CD4-positive, alpha-beta T cell (primary cell): ENCODE results near the gene DRG2. TPM values are rescaled to one million over a fixed set of nuclear protein-coding genes. Genes with fewer than 3 reads are reported as not detected.

Experiments used
- ATAC-seq: fragments of 200-7000 bp; cut with Tn5 transposase; one replicate; pipeline ENCODE4 v1.10.0; 2022; ENCODE audit warnings: mild to moderate bottlenecking; ENCODE audit not compliant: poor library complexity
- CTCF ChIA-PET: fragments of 350-600 bp; sonication (Branson Sonifier 250); formaldehyde crosslinking; loops from one replicate; lab custom pipeline; 2021; ENCODE audit warnings: antibody characterized with exemption, inconsistent platforms; lab: Charles Lee
- POLR2A ChIA-PET: fragments of 350-600 bp; sonication (Branson Sonifier 250); formaldehyde crosslinking; loops from one replicate; lab custom pipeline; 2021; ENCODE audit warnings: antibody characterized with exemption, inconsistent platforms; lab: Charles Lee
- DNase-seq, 14 experiments: peaks; one replicate each; pipeline ENCODE4 v3.0.0-alpha.2; 2013 to 2020; ENCODE audit warnings: mixed read lengths in 2 of 14
- H3K27ac ChIP-seq, 2 donors: one replicate each; pipeline versions ENCODE4 v1.5.1 to v1.7.0; 2013; ENCODE audit warnings: low read length in 2 of 2, low read depth in 1 of 2, mild to moderate bottlenecking in 1 of 2
- H3K27me3 ChIP-seq, 2 experiments: 1 replicate in 1 of 2; 2 replicates in 1 of 2; pipeline versions ENCODE4 v1.6.1 to v1.7.0; 2013; ENCODE audit warnings: low read length in 2 of 2, control low read depth in 1 of 2, mild to moderate bottlenecking in 1 of 2, moderate library complexity in 1 of 2; ENCODE audit not compliant: insufficient read depth in 2 of 2, control insufficient read depth in 1 of 2
- H3K36me3 ChIP-seq: one replicate; pipeline ENCODE4 v1.6.1; 2013; ENCODE audit warnings: low read length, control low read depth; ENCODE audit not compliant: insufficient read depth
- H3K4me1 ChIP-seq: one replicate; pipeline ENCODE4 v1.6.1; 2013; ENCODE audit warnings: low read length, control low read depth; ENCODE audit not compliant: insufficient read depth
- H3K4me3 ChIP-seq: one replicate; pipeline ENCODE4 v1.5.1; 2013; ENCODE audit warnings: mild to moderate bottlenecking, low read length, moderate library complexity
- H3K9me3 ChIP-seq, 2 experiments: 1 replicate in 1 of 2; 2 replicates in 1 of 2; pipeline versions ENCODE4 v1.6.1 to v1.7.0; 2013; ENCODE audit warnings: low read length in 2 of 2, mild to moderate bottlenecking in 2 of 2, control low read depth in 1 of 2, moderate library complexity in 1 of 2; ENCODE audit not compliant: control insufficient read depth in 1 of 2, insufficient read depth in 1 of 2
- H3K27ac Mint-ChIP-seq: one replicate; pipeline ENCODE4 v1.8.0; 2020; ENCODE audit warnings: mixed read lengths
- H3K27me3 Mint-ChIP-seq: one replicate; pipeline ENCODE4 v1.8.0; 2021; ENCODE audit warnings: mixed read lengths
- H3K36me3 Mint-ChIP-seq: one replicate; pipeline ENCODE4 v1.8.0; 2021; ENCODE audit warnings: low read depth, mixed read lengths
- H3K4me1 Mint-ChIP-seq: one replicate; pipeline ENCODE4 v1.8.0; 2021; ENCODE audit warnings: low read depth, mixed read lengths
- H3K4me3 Mint-ChIP-seq: one replicate; pipeline ENCODE4 v1.8.0; 2020; ENCODE audit warnings: mild to moderate bottlenecking, mixed read lengths
- H3K9me3 Mint-ChIP-seq: one replicate; pipeline ENCODE4 v1.8.0; 2020; ENCODE audit warnings: mixed read lengths
- CTCF ChIP-seq: fragments of 200-600 bp; IDR thresholded peaks from one replicate; pipeline ENCODE4 v1.8.0; 2022; ENCODE audit warnings: antibody characterized with exemption, mild to moderate bottlenecking
- intact Hi-C, 2 experiments: fragments of 100-400 bp; cut with DNase I in 1 of 2; cut with micrococcal nuclease in 1 of 2; formaldehyde crosslinking; loops; one replicate each; pipeline versions ENCODE4 v1.15.1 to v1.9.0; 2023 to 2025; cut with DNase I, micrococcal nuclease
- total RNA-seq, 174 experiments: library from RNA in 2 of 174; stranded (reverse) in 2 of 174; gene quantifications; one replicate each; pipeline ENCODE4 v1.2.3 and lab custom pipeline; 2021 to 2026

DRG2 gene
- total RNA-seq, 2 experiments from 2014 or later, result 38.9 to 40.6 TPM

- DNase-seq (peak in 1 of 14 experiments; percentile 40), ATAC-seq (no peak)
- H3K27ac ChIP-seq, result peak overlapping the region in 1 of 2 donors; percentile 72
- peak overlapping the region; percentile 93 for H3K4me3 ChIP-seq
- TF ChIP-seq CTCF, result no peak
- no peaks in the 10 kb centered on the region for H3K9me3 Mint-ChIP-seq
- H3K27me3 Mint-ChIP-seq, result no peaks in the 10 kb centered on the region
- intact Hi-C loops, result no loop called here
- POLR2A ChIA-PET, result no interaction called here
- H3K36me3 ChIP-seq, result peaks cover 3% of the 10 kb centered on the region
- H3K4me3 Mint-ChIP-seq, result peak overlapping the region; percentile 93
- CTCF ChIA-PET, result no interaction called here
- H3K36me3 Mint-ChIP-seq, result peaks cover 11% of the 10 kb centered on the region
- peaks cover 54% of the 10 kb centered on the region for H3K4me1 Mint-ChIP-seq
- H3K27me3 ChIP-seq, result no peaks in the 10 kb centered on the region
- peak overlapping the region; percentile 77 for H3K27ac Mint-ChIP-seq
- H3K9me3 ChIP-seq, result no peaks in the 10 kb centered on the region
- H3K4me1 ChIP-seq, result peaks cover 34% of the 10 kb centered on the region
Observed at GRCh38 chr17:18040261-18040858, 47.4 kb upstream of the DRG2 start.

- intact Hi-C loops, result no loop called here
- no peaks in the 10 kb centered on the region for H3K9me3 ChIP-seq
- no peaks in the 10 kb centered on the region for H3K27me3 ChIP-seq
- Mint-ChIP-seq H3K36me3 (peaks cover 12% of the 10 kb centered on the region), H3K27ac (no peak overlapping the region), H3K9me3 (no peaks in the 10 kb centered on the region), H3K27me3 (no peaks in the 10 kb centered on the region), H3K4me1 (peaks cover 54% of the 10 kb centered on the region), H3K4me3 (peak overlapping the region; percentile 93)
- H3K4me3 ChIP-seq, result no peak overlapping the region
- peaks cover 32% of the 10 kb centered on the region for H3K4me1 ChIP-seq
- CTCF ChIA-PET, result no interaction called here
- no peak for TF ChIP-seq CTCF
- POLR2A ChIA-PET, result no interaction called here
- ATAC-seq (no peak), DNase-seq (no peak)
- H3K27ac ChIP-seq, result no peak overlapping the region
- H3K36me3 ChIP-seq, result peaks cover 8% of the 10 kb centered on the region
Observed at GRCh38 chr17:18041776-18042175, 46.0 kb upstream of the DRG2 start.

GRCh38 chr17:18042983-18043382, 44.8 kb upstream of the DRG2 start:
- H3K4me3 Mint-ChIP-seq, result peak overlapping the region; percentile 93
- Histone ChIP-seq H3K4me1 (peaks cover 20% of the 10 kb centered on the region), H3K27ac (no peak overlapping the region), H3K27me3 (no peaks in the 10 kb centered on the region), H3K4me3 (no peak overlapping the region), H3K36me3 (peaks cover 17% of the 10 kb centered on the region), H3K9me3 (no peaks in the 10 kb centered on the region)
- POLR2A ChIA-PET, result no interaction called here
- H3K9me3 Mint-ChIP-seq, result no peaks in the 10 kb centered on the region
- H3K27me3 Mint-ChIP-seq, result no peaks in the 10 kb centered on the region
- H3K36me3 Mint-ChIP-seq, result peaks cover 19% of the 10 kb centered on the region
- TF ChIP-seq CTCF, result no peak
- DNase-seq, result no peak
- peaks cover 44% of the 10 kb centered on the region for H3K4me1 Mint-ChIP-seq
- no peak overlapping the region for H3K27ac Mint-ChIP-seq
- CTCF ChIA-PET, result interaction anchor here (0.8 kb wide), 1 partner anchor 47 kb away, joined by 5 read pairs; no protein-coding TSS in a partner anchor
- no peak for ATAC-seq
- intact Hi-C loops, result no loop called here
